NCI-H510A treated with DMSO at 0.1 percent for 48 hours (cell line): Measurements from ENCODE around the gene MIOX.

ENCODE experiments used
- DNase-seq: peaks from one replicate; lab custom pipeline; 2025; lab: John Stamatoyannopoulos, UW

The MIOX gene

DNA sequence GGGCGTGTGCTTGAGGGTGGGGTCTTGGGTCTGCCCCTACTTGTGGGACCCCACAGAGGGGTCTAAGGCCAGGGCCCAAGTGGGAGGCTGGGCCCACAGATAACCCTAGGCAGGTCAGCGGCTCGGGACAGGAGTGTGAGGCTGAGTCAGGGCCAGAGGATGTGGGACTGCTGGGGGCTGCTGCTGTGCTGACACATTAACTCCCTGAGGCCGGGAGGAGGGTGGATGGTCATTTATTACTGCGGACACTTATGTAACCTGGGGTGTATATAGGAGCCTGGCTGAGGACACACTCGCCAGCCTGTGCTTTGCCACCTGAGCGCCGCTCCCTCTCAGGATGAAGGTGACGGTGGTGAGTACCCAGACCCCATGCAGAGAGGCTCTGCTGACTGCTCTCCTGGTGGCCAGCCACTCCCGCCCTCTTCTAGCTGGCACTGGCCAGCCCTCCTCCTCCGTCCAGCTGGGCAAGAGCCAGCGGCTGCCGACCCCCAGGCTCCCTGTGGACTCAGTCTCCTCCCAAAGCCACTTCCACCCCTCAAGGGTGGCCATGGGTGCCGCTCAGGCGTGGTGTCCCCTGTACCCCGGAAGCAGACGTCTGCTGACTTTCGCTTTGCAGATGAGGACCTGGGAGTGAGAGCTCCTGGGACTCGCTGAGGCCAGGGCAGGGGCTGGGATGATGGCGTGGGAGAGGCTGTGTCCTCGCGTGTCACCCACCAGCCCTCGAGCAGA, at the start of gene MIOX:
Gene MIOX (plus strand): TSS at position 299 of the 729 bp plus-strand sequence. CDS start 39 bp downstream, at position 338.
- DNase-seq: peak; percentile 5

GRCh38 chr22:50437511-50438304, 49.0 kb upstream of the MIOX start:
- DNase-seq: no peak

DNA sequence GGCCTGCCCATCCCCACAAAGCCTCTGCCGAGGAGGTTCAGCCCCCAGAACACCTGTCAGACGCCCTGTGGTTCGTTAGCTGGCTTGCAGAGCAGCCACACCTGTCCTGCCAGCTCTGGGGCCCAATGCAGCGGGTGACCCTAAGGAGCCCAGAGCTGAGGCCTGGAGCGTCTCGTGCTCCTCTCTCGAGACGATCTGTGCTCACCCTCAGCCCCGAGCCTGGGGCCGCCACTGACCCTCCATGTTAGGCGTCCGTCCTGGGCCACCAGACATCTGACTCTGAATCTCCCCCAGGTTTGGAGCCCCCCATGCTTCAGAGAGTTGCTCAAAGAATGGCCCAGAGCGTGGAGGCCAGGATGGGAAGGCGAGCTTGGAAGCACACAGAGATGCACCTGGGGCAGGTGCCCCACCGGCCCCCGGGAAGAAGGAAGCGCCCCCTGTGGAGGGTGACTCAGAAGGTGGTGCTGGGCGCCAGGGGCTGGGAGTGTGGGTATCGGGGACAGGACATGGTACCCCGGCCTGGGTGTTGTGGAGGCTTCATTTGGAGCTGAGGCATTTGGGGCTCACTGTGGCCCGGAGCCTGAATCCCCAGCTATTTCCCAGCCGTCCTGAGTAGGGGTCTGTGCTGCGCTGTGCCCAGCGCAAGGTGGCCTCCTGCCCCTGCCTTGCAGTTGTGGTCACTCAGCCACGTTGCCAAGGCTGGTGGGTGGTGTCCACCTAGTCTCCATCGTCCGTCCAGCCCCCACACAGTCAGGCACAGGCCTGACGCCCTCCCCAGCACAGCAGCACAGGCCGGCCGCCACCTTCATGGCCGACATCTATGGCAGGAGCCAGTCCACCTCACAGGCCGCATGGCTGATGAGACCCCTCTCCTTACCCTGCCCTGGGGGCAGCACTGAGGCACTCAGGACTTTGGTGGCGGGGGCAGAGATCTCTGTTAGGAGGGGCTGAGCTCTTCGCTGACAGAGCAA, 48.1 kb upstream of the MIOX start:
- no peak for DNase-seq

DNA sequence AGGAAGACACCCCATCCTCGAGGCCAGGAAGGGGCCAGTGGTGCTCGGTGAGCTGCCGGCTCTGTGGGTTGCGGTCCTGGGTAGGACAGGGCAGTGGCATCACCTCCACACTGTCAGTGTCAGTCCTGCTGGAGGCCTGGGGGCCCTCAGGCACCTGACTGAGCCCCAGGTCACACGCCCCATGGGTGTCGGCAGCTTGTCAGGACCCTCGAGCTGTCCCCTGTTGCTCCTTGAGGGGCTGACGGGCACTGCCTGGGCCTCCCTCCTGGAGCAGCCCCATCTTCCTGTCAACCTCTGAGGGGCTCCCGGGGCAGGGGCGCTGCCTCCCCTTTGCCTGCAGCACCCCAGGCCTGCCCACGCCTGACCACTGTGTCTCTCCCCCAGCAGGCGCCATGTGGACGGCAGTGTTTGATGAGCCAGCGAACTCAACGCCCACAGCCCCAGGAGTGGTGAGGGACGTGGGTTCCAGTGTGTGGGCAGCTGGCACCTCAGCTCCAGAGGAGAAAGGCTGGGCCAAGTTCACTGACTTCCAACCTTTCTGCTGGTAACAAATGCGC, 47.3 kb upstream of the MIOX start:
- DNase-seq: no peak

- no peak for DNase-seq
Measured at GRCh38 chr22:50439871-50440331, 46.8 kb upstream of the MIOX start.

DNA sequence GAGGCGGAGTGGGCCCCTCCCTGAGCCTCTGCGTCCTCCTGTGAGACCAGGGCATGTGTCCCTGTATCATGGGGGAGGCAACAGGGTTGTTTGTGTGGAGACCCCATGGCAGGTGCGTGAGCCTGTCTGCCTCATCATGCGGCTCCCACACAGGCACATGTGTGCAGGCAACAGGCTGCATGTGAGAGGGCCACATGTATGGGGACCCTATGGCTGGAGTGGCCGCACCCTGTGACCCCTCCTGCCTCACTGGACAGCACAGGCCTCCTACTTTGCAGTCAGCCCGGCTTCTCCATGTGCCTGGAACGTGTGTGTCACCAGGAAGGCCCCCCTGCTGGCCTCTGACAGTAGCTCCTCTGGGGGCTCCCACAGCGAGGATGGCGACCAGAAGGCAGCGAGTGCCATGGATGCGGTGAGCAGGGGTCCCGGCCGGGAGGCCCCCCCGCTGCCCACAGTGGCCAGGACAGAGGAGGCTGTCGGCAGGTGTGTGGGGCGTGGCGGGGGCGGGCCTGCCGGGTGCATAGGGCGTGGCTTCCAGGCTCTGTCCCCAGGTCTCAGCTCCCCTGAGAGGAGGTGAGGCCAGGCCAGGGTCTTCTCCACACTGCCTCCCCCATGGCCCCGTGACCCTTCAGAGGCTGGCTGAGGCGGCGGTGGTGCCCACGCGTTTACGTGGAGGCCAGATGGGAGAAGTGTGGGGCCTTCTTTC, 46.0 kb upstream of the MIOX start:
- no peak for DNase-seq

- no peak for DNase-seq
Measured at GRCh38 chr22:50441428-50441993, 45.1 kb upstream of the MIOX start.

- no peak for DNase-seq
Measured at GRCh38 chr22:50443197-50443596, 43.5 kb upstream of the MIOX start.

DNA sequence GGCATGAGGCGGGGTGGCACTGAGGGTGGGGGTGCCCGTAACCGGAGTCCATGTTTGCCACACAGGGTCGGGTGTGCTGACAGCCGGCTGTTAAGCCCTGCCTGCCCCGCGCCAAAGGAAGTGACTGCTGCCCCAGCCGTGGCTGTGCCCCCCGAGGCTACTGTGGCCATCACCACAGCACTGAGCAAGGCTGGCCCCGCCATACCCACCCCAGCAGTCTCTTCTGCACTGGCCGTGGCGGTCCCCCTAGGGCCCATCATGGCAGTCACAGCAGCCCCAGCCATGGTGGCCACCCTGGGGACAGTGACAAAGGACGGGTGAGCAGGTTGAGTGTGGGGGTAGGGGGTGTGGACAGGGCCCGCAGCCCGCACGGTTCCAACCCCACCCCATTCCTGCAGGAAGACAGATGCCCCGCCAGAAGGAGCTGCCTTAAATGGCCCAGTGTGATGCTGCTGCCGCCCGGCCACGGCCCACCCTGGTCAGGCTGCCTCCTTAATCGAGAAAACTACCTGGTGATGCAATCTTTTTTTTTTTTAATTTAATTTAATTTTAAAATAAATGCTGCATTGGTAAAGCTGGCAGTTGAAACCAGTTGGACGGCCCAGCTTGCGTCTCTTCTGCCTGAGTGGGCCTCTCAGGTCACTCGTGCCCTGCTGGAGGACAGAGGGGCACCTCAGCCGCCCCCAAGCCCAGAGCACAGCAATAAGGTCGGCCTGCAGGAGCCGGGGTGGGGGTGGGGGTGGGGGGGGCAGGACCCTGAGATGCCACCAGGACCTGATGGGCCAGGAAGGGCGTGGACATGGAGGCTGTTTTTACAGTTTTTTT, 42.6 kb upstream of the MIOX start:
- no peak for DNase-seq

- no peak for DNase-seq
Measured at GRCh38 chr22:50444663-50445062, 42.0 kb upstream of the MIOX start.

GRCh38 chr22:50445071-50445879, 41.4 kb upstream of the MIOX start:
- no peak for DNase-seq

DNA sequence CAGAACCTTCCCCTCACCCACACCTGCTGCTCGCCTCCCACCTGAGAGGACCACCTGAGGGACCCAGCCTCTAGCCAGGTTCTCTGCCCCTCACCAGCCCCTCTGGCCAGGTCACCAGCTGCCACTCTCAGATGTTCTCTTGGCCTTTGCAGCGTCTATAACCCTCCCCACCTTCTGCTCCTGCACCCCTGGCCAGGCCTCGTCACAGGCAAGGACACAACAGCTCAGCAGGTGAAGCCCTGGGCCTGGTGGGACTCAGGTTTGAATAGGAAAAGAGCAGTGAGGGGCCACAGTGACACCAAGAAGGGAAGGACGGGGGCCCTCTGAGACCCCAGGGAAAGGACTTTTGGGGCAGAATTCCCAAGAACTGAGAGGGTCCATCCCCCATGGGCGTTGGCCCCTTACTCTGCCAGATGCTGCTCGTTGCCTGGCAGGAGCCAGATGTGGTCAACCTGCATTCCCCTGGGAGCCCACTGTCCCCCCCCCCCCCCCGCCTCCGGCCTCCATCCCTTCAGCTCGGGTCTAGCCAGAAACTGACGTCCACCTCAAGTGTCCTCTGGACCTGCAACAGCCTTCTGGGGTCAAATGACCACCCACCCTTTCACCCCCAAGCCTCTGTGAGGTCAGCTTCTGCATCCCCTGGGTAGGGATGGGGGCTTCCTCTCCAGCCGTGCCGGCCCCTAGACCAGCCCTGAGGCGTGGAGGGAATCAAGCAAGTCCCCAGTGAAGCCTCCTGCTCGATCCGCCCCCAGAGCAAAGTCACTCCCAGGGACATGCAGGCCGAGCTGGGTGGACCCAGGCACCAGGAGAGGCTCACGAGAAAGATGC, 40.6 kb upstream of the MIOX start:
- no peak for DNase-seq

DNA sequence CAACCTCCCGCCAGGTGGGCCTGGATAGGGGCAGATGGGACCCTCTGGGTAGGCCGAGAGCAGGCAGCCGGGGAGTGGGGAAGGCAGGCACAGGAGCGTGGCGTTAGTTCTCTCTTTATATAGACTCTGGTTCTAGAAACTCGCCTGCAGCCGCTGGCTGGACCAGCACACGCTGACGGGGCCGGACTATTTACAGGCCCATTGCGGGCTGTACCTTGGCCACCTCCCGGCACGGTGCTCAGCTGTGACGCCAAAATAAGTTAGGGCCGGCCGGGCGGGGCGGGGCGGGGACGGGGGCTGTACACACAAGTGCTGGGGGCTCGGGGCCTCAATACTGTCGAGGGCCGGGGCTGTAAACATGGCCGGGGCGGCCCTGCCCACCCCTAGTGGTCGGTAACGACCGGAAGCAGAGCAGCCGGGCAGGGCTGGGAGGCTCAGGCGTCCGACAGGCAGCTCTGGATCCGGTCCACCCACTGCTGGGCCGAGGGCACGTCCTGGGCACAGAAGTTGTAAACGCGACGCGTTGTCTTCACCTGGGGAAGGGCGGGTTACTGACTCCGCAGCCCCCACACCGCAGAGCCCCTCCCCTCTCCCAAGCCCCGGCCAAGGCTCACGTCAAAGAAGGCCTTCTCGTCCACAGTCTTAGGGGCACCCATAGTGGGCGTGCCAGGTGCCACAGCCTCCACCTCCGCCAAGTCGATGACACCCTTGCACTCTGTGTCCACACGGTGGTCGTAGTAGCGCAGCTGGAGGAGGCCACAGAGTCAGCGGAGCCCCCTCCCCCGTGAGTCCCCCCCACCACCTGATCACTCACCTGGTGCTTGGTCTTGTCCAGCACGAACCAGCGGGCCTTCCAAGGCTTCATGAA, 39.7 kb upstream of the MIOX start:
- DNase-seq: no peak

GRCh38 chr22:50447576-50448551, 38.8 kb upstream of the MIOX start:
- DNase-seq: no peak

DNA sequence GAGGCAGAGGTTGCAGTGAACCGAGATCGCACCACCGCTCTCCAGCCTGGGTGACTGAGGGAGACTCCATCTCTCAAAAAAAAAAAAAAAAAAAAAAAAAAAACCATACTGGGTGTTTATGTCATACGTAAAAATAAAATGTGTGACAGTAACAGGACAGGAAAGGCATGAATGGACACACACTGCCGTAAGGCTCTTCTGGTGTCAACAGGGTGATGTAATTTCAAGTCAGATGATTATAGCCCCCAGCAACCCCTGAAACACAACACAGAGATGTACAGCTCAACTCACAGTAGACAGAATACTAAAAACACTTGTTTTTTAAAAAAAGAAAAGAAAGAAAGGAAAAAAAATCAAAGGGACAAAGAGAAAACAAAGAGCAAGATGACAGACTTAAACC, 34.0 kb upstream of the MIOX start:
- DNase-seq: no peak

GRCh38 chr22:50454556-50455075, 32.0 kb upstream of the MIOX start:
- no peak for DNase-seq
